Stimulated activated CD8-positive, alpha-beta memory T cell treated with anti-CD3 and anti-CD28 coated beads, Interleukin-12 subunit alpha, Interleukin-12 subunit beta, amount 100 ng/mL, for 1 hour (primary cell): ENCODE measurements around the gene UGT2A2.
"Not testable (repeated sequence)": the region's sequence is repeated elsewhere in the genome, so short reads cannot be mapped to it uniquely, and the experiment has no call there.

ENCODE experiments used
- DNase-seq: peaks from one replicate; pipeline ENCODE4 v3.0.0-alpha.2; 2020; ENCODE audit warnings: low read depth

UGT2A2 gene

DNA sequence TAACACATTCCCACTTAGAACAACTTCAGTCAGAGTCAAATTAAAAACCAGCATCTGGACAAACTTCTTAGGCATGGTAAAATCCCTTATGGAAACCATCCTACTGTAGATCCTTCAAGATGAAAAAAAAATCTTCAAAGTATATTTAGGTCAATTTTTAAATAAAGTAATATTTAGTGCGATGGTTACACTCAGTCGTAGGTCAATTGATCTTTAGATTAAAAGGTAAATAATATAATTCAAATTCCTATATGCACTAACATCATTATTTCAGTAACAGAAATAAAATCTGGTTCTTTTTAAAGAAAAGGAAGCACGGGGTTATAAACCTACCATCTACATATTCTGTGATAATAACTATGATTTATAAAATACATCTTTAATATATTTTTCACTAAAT, at the start of gene UGT2A2:
Gene UGT2A2, minus strand, starts transcription at position 101 of the 400 bp plus-strand sequence. Its CDS starts 2 bp downstream, at position 99.
- no peak for DNase-seq

DNA sequence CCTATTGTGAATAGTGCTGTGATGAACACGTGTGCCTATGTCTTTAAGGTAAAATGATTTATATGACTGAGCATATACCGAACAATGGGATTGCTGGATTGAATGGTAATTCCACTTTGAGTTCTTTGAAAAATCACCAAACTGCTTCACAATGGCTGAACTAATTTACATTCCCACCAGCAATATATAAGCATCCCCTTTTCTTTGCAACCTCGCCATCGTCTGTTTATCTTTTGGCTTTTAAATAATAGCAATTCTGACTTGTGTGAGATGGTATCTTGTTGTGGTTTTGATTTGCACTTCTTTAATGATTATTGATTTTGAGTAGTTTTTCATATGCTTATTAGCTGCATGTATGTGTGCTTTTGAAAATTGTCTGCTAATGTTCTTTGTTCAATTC, 45.4 kb upstream of the UGT2A2 start:
- no peak for DNase-seq

DNA sequence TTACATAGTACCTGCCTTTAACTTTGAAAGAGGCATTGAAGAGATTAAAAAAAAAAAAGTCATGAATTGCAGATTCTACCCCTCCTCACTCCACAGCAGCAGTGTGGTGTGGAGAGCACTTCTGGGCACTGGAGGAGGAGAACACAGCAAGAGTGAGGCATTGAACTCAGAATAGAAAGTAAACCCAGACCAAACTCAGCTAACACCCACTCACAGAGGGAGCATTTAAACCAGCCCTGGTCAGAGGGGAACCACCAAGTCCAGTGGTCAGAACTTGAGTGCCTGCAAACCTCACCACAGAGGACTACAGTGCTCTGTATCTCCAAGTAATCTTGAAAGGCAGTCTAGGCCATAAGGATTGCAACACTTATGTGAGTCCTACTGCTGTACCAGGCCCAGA, 29.2 kb upstream of the UGT2A2 start:
- DNase-seq = no peak

DNA sequence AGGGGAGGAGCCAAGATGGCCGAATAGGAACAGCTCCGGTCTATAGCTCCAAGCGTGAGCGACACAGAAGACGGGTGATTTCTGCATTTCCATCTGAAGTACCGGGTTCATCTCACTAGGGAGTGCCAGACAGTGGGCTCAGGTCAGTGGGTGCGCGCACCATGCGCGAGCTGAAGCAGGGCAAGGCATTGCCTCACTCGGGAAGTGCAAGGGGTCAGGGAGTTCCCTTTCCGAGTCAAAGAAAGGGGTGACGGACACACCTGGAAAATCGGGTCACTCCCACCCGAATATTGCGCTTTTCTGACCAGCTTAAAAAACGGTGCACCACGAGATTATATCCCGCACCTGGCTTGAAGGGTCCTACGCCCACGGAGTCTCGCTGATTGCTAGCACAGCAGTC, 24.6 kb upstream of the UGT2A2 start:
- DNase-seq = not testable (repeated sequence)

DNA sequence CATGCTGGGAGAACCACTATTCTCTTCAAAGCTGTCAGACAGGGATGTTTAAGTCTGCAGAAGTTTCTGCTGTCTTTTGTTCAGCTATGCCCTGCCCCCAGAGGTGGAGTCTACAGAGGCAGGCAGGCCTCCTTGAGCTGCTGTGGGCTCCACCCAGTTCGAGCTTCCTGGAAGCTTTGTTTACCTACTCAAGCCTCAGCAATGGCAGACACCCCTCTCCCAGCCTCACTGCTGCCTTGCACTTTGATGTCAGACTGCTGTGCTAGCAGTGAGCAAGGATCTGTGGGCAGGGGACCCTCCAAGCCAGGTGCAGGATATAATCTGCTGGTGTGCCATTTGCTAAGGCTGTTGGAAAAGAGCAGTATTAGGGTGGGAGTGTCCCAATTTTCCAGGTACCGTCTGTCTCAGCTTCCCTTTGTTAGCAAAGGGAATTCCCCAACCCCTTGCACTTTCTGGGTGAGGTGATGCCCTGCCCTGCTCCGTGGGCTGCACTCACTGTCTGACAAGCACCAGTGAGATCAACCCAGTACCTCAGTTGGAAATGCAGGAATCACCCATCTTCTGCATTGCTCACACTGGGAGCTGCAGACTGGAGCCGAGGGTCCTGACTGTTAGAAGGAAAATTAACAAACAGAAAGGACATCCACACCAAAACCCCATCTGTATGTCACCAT, 21.8 kb upstream of the UGT2A2 start:
- not testable (repeated sequence) for DNase-seq

DNA sequence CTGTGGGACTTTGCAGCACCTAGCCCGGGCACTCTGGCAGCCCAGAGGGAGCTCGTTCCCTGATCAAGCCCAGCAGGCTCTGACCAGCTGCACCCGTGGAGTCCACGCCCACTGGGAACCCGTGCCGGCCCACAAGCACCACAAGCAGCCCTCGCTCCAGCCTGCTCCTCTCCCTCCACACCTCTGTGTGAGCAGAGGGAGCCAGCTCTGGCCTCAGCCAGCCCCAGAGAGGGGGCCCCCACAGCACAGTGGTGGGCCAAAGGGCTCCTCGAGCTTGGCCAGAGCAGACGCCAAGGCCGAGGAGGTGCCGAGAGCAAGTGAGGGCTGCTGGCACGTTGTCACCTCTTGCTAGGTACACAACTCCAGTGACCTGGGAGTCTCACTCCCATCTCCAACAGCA, 18.7 kb upstream of the UGT2A2 start:
- no peak for DNase-seq

DNA sequence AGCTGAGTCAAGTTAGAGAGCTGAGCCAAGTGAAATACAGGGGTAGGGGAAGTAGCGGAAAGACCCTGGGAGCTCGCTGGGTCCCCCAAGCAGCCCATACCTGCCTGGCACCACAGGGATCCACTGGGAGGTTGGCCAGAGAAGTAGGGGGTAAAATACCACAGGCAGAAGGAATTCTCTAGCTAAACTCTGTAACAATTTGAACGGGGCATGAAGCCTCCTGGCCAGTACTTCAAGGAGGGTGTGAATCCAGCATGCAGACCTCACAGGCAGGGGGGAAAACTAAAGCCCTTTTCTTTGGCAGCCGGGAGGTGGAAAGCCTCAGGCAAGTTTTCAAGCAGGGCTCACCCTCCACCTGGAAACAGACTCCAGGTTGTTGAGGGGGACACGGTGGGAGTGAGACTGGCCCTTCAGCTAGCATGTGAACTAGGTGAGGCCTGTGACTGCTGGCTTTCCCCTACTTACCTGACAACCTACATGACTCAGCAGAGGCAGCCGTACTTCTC, 17.3 kb upstream of the UGT2A2 start:
- no peak for DNase-seq

DNA sequence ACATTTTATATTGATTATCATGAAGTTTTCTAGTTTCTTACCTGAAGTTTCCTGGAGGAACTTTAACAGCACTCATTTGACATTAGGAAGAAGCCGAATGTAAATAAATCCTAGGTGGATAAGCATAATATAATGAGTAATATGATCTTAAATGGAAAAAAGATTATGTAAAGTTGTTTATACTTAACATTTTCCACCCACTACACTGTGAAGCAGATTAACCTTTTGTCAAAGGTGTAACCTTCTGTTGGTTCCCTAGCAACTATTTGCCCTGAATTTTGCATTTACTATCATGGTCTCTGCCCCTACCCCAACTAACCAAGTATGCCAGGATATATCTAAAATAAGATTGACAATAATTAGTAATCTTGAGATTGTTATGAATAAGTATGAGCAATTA, 13.7 kb upstream of the UGT2A2 start, which contains the start of gene UGT2A1:
Gene UGT2A1, minus strand, starts transcription at position 101 of the 400 bp plus-strand sequence. CDS start 5,603 bp downstream, outside the sequence.
- no peak for DNase-seq

DNA sequence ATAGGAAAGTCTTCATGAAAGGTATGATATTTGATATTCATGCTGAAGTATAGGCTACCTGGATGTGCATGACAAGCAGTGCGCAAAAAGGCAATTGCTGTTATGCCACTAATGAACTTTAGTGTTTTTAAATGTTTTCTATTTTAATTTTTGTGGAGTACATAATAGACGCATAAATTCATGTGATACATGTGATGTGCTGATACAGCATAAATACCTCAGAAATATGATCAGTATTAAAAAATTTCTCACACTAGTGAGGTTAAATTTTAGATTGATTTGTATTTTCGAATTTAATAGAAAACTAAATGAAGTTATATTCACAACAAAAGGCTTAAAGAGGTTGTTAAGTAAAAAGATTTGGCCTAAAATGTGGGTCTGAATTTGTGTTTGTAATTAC, 11.4 kb upstream of the UGT2A2 start:
- no peak for DNase-seq

DNA sequence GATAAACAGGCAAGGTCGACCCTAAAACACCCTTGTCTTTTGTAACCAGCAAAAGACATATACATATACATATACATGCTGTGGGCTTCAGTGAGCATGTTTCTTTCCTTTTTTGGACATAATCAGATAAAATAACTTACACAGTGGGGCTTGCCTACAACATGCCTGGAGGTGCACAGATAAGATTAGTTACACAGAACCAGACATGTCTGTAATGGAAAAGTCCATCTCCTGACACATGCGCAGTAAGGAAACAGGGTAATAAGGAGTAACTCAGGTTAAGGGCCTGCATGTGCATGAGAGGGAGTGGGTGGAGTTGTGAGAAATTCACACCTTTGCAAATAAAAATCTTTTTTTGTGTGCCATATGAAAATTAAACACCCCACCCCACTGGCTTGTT, 10.2 kb upstream of the UGT2A2 start:
- no peak for DNase-seq

DNA sequence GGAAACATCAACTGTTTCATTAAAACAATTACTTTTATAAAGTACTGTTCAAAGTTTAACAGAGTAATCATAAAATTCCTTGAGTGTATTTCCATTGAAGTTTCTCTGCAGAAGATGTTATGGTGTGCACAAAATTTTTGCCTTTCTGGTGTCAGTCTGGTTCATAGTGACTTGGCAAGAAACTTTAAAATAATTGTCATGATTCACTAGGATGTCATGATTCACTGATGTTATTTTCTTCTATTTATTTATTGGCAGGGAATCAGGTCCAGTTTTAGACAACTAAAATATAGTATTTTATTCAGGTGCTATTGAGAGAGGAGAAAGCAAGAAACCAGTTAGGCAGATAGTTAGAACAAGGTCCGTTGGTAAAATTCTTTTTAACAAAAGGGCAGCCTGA, 9.8 kb upstream of the UGT2A2 start:
- DNase-seq = no peak

DNA sequence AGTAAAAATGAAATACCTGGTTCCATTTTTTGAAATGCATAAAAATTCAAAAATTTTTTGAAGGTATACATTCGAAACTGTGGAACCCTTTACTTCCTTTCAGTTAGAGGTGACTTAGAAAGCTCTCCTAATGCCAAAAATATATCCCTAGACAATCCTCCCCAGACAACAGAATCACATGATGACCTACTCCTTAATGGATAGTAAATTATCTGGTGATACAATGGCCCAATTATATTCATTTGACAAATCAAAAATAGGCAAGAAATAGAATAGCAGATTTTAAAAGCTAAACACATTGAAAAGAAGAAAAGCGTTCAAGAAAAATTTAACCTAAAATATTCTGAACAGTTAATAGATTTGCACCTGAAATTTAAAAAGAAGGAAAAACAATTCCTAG, 3.5 kb upstream of the UGT2A2 start:
- DNase-seq = no peak

DNA sequence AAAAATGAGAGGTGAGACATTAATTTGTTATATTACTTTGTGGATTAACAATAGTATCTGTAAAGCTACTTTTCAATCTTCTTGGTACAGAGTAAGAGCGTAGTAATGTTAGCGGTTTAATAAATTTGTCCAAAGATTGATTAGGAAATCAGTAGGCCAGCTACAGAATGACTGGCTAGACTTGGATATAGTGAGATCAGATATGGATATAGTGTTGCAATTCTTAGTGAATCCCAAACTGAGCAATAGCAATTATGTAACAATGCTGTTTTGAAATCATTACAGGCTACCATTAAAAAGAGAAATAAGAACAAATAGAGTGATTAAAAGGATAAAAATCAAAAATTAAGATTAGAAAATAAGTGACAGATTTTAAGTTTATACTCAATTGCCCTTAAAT, 847 bp upstream of the UGT2A2 start:
- DNase-seq = no peak

DNA sequence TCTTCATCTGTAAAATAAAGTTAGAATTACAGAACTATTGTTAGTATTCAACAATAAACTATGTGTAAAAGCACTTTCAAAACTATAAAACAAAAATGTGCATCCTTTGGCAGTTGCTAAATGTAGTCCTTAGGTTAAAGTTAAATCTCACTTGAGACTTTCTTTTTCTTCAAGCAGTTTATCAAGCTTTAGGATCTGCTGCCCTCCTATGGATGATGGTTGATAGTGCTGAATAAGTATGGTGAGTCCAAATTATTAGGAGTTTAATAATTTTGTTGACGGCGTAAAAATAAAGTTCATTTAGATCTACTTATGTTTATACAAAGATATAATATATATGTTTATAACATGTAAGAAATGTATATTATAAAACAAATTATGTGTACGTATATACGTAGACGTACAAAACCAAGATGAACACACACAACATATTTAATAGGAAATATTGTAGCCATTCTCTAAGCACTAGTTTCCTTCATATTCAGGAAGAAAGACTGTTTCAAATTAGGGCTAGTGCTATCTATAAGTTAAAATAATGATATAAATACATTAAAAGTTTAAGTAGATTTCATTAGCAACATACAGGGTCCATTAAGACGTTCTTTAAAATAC, 22.3 kb downstream of the UGT2A2 start:
- no peak for DNase-seq

DNA sequence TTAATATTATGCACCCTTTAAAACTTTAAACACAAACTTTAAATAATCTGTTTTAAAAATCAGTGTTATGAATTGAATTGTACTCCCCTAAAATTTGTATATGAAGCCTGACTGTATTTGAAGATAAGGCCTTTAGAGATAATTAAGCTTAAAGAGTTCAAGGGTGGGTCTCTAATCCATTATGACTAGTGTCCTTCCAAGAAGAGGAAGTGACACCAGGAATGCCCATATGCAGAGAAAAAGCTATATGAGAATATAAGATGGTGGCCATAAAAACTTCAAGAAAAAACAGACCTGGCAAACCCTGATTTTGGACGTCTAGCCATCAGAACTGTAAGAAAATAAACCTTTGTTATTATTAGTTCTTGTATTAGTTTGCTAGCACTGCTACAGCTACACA, 29.0 kb downstream of the UGT2A2 start:
- DNase-seq = no peak

DNA sequence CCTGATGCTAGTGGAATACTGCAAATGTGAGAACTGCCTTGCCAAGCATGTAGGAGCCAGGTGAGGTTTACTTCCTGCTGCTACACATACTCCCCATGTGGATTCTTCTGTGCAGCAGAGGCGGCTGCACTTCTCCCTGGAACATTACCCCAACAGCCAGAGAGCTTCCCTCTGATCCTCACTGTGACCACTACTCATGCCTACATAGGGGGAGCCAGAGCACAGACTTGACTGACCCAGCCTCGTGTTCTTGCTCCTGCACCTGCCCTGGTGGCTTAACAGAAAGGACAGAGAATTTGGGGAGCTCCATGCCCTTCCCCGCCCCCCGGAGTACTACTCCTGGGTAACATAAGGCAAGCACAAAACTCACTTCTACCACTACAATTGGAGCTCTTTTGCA, 38.4 kb downstream of the UGT2A2 start:
- no peak for DNase-seq

DNA sequence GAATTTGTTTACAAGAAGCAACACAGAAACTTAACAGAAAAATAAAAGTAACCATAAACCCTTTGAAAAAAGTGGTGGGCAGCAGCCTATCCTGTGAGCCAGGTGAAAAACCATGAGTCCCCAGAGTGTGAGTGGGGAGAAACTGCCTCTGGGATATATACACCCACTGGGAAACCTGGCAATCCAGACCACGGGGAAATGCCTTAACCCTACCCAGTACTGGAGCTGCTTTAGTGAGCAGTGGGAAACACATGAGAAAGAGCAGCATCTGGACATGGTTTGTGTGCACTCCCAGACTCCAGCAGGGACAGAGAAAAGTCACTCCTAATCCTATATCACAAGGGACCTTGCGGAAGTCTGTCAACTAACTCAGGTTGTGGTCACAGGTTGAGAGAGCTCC, 39.4 kb downstream of the UGT2A2 start:
- no peak for DNase-seq

DNA sequence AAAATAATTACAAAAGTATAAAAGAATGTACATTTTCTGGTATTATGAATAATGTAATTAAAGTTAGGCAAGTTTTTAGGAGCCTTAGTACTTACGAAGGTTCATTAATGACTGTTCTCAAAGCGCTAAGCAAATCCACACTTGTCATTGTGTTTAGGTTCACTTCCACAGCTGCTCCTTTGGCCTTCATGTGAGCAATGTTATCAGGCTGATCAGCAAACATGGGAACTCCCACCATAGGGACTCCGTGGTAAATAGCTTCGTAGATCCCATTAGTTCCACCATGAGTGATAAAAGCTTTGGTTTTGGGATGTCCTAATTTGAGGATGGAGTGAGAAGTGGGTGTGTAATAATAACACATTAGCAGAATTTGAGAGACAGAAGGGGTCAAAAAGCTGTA, 45.1 kb downstream of the UGT2A2 start:
- no peak for DNase-seq

DNA sequence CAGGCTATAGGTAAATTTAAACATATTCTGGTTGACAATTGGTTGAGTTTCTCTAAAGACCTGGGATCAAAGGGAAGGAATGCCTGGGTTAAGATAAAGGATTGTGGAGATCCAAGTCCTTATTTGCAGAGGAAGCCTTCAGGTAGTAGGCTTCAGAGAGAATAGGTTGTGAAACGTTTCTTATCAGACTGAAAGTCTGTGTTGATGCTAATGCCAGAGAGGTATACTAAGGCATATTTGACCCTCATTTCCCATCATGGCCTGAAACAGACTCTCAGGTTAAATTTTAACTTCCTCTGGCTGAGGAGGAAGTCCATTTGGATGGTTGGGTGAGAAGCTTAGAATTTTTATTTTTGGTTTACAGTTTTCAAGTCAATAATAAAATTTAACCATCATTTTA, 48.1 kb downstream of the UGT2A2 start:
- DNase-seq = no peak

DNA sequence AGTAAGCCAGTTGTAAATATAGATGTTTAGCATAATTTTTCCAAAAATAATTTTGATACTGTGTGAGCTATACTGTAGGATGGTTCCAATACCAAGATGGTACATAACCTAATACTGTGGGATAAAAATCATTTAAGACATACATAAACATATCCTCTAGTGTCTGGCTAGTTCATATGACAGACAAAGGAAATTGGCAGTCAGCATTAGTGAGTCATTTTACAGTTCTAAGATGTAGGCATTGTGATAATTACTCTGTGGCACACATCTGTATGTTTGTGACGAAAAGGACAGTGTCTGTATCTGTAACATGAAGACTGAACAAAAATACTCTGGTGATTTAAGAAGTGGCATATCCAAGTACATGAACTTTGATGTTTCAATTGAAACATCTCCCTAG, 49.6 kb downstream of the UGT2A2 start:
- no peak for DNase-seq

DNA sequence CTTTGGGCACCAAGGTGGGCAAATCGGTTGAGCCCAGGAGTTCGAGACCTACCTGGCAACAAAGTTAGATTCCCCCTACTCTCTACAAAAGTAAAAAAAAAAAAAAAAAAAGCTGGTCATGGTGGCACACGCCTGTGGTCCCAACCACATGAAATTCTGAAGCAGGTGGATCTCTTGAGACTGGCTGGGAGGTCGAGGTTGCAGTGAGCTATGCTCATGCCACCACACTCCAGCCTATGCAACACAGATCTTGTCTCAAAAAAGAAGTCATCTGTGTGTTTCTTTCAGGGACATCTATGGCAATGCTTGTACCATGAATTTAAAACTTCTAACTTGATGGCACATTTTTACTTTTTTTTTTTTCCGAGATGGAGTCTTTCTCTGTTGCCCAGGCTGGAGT, 55.3 kb downstream of the UGT2A2 start:
- no peak for DNase-seq

DNA sequence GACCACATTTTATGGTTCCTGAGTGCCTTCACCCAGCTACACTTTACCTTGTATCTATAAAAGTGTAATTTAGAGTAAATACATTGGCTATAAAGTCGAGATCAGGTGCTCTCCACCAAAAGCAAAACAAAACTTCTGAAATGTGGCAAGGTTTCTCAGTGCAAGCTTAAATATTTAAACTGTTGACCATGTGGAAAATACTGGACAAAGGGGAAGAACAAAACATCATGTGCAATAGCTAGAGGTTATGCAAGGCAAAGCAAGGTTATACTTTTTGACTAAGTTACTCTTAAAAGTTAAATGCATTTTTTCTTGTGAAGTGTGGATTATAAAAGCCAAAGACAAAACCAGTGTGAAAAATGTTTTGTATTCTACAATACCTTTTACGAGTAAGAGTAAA, 55.9 kb downstream of the UGT2A2 start:
- no peak for DNase-seq

DNA sequence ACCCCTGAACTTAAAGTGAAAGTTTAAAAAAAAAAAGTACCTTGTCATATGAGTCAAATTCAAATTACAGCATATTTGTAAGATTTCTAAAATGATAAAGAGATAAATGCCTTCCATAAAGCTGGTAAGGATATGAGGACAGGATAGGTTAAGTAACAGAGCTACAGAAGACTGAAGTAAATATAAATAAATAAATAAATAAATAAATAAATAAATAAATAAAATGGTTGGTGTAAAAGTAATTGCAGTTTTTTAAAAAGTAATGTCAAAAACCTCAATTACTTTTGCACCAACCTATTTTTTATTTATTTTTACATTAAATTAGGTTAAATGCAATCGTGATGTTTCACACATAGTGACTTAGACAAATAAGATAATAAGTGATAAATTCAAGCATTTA, 62.2 kb downstream of the UGT2A2 start:
- DNase-seq = no peak
